ENCODE measurements around the gene CLSTN2. TPM values are rescaled to one million over a fixed set of nuclear protein-coding genes. Genes with fewer than 3 reads are reported as not detected.

Gene CLSTN2
- total RNA-seq, 1 donor from 2014 or later, result not detected

- no peaks in the 10 kb centered on the region for H3K4me1 Mint-ChIP-seq
- H3K9me3 Mint-ChIP-seq, result no peaks in the 10 kb centered on the region
- no peaks in the 10 kb centered on the region for H3K27me3 Mint-ChIP-seq
- POLR2A ChIA-PET, result no interaction called here
- no peak overlapping the region for H3K4me3 Mint-ChIP-seq
- CTCF ChIA-PET, result no interaction called here
- no peak for TF ChIP-seq CTCF (IDR thresholded peaks at IDR 0.05)
- H3K27ac Mint-ChIP-seq, result no peak overlapping the region
- DNase-seq, result no peak
- no peaks in the 10 kb centered on the region for H3K36me3 Mint-ChIP-seq (ENCODE audit: low read depth)
- intact Hi-C loops (cut with micrococcal nuclease), result no loop called here
- no peak for ATAC-seq (ENCODE audit: low read depth)
These were observed 213.9 kb downstream of the CLSTN2 start for GRCh38 chr3:140148824-140149390.

- Mint-ChIP-seq H3K4me3 (no peak overlapping the region), H3K36me3 (ENCODE audit: low read depth) (no peaks in the 10 kb centered on the region), H3K27me3 (no peaks in the 10 kb centered on the region), H3K4me1 (no peaks in the 10 kb centered on the region), H3K9me3 (no peaks in the 10 kb centered on the region), H3K27ac (no peak overlapping the region)
- POLR2A ChIA-PET, result no interaction called here
- ATAC-seq (ENCODE audit: low read depth), result no peak
- no peak for DNase-seq
- intact Hi-C loops (cut with micrococcal nuclease), result no loop called here
- TF ChIP-seq CTCF (IDR thresholded peaks at IDR 0.05), result no peak
- CTCF ChIA-PET, result no interaction called here
These were observed 216.3 kb downstream of the CLSTN2 start for GRCh38 chr3:140151321-140151720.

GRCh38 chr3:140152851-140153639, 218.1 kb downstream of the CLSTN2 start:
- intact Hi-C loops (cut with micrococcal nuclease), result no loop called here
- Mint-ChIP-seq H3K27me3 (no peaks in the 10 kb centered on the region), H3K36me3 (ENCODE audit: low read depth) (no peaks in the 10 kb centered on the region), H3K27ac (no peak overlapping the region), H3K4me3 (no peak overlapping the region), H3K9me3 (no peaks in the 10 kb centered on the region), H3K4me1 (no peaks in the 10 kb centered on the region)
- no peak for DNase-seq
- ChIA-PET CTCF (no interaction called here), POLR2A (no interaction called here)
- ATAC-seq (ENCODE audit: low read depth), result no peak
- no peak for TF ChIP-seq CTCF (IDR thresholded peaks at IDR 0.05)

GRCh38 chr3:140153736-140154135, 218.8 kb downstream of the CLSTN2 start:
- DNase-seq (no peak), ATAC-seq (ENCODE audit: low read depth) (no peak)
- ChIA-PET CTCF (no interaction called here), POLR2A (interaction anchor here (0.6 kb wide), 1 partner anchor 992 kb away, joined by 5 read pairs; no protein-coding TSS in a partner anchor)
- Mint-ChIP-seq H3K36me3 (ENCODE audit: low read depth) (no peaks in the 10 kb centered on the region), H3K27ac (no peak overlapping the region), H3K9me3 (no peaks in the 10 kb centered on the region), H3K4me1 (no peaks in the 10 kb centered on the region), H3K4me3 (no peak overlapping the region), H3K27me3 (no peaks in the 10 kb centered on the region)
- intact Hi-C loops (cut with micrococcal nuclease), result no loop called here
- no peak for TF ChIP-seq CTCF (IDR thresholded peaks at IDR 0.05)

GRCh38 chr3:140157161-140157560, 222.2 kb downstream of the CLSTN2 start:
- no peaks in the 10 kb centered on the region for H3K4me1 Mint-ChIP-seq
- POLR2A ChIA-PET, result no interaction called here
- CTCF ChIA-PET, result no interaction called here
- no peak for ATAC-seq (ENCODE audit: low read depth)
- no peak overlapping the region for H3K27ac Mint-ChIP-seq
- no peak overlapping the region for H3K4me3 Mint-ChIP-seq
- H3K9me3 Mint-ChIP-seq, result no peaks in the 10 kb centered on the region
- peaks cover 3% of the 10 kb centered on the region for H3K27me3 Mint-ChIP-seq
- DNase-seq, result no peak
- no peak for TF ChIP-seq CTCF (IDR thresholded peaks at IDR 0.05)
- no peaks in the 10 kb centered on the region for H3K36me3 Mint-ChIP-seq (ENCODE audit: low read depth)
- intact Hi-C loops (cut with micrococcal nuclease), result no loop called here

All from activated B cell treated with CpG ODN at 0.5 μM for 24 hours (primary cell).